Loucy (cell line): ENCODE results near the gene GZMM.

Experiments used
- H2AFZ ChIP-seq: fragments of 200-600 bp; sonication (generic); 2 replicates; pipeline ENCODE4 v1.6.0; 2016; ENCODE audit warnings: antibody characterized with exemption, mild to moderate bottlenecking, low read length, moderate library complexity
- H3F3A ChIP-seq: fragments of 200-600 bp; 2 replicates; pipeline ENCODE4 v1.6.0; 2016; ENCODE audit warnings: antibody characterized with exemption, low read depth, mild to moderate bottlenecking
- H3K27me3 ChIP-seq: fragments of 200-600 bp; sonication (generic); 2 replicates; pipeline ENCODE4 v1.6.1; 2014; ENCODE audit warnings: low read length, mild to moderate bottlenecking; ENCODE audit not compliant: insufficient read depth, poor library complexity, severe bottlenecking
- H3K36me3 ChIP-seq: fragments of 200-600 bp; sonication (generic); 2 replicates; pipeline ENCODE4 v1.6.1; 2016; ENCODE audit warnings: low read length; ENCODE audit not compliant: insufficient read depth
- H3K4me1 ChIP-seq: fragments of 200-600 bp; sonication (generic); 2 replicates; pipeline ENCODE4 v1.5.1; 2014; ENCODE audit warnings: low read length, mild to moderate bottlenecking; ENCODE audit not compliant: insufficient read depth, poor library complexity, severe bottlenecking
- H3K4me2 ChIP-seq: fragments of 200-600 bp; sonication (generic); 2 replicates; pipeline ENCODE4 v1.6.0; 2014; ENCODE audit warnings: antibody characterized with exemption, low read length, low read depth, mild to moderate bottlenecking; ENCODE audit not compliant: poor library complexity, severe bottlenecking
- H3K4me3 ChIP-seq: fragments of 200-600 bp; sonication (generic); 2 replicates; pipeline ENCODE4 v1.5.1; 2014; ENCODE audit warnings: low read length, mild to moderate bottlenecking, mixed read lengths; ENCODE audit not compliant: poor library complexity, severe bottlenecking
- H3K79me2 ChIP-seq: fragments of 200-600 bp; sonication (generic); 2 replicates; pipeline ENCODE4 v1.6.1; 2014; ENCODE audit warnings: low read length; ENCODE audit not compliant: insufficient read depth
- H3K9ac ChIP-seq: fragments of 200-600 bp; sonication (generic); 2 replicates; pipeline ENCODE4 v1.6.0; 2014; ENCODE audit warnings: mild to moderate bottlenecking, low read depth, low read length, moderate library complexity; ENCODE audit not compliant: poor library complexity, severe bottlenecking
- H3K9me2 ChIP-seq: fragments of 200-600 bp; sonication (generic); replicated peaks from 2 replicates; pipeline ENCODE4 v1.6.1; 2016; ENCODE audit warnings: low read depth, low read length, mixed read lengths
- H3K9me3 ChIP-seq: fragments of 200-600 bp; sonication (generic); 2 replicates; pipeline ENCODE4 v1.6.1; 2014; ENCODE audit warnings: mild to moderate bottlenecking, antibody characterized with exemption, low read length, low read depth; ENCODE audit not compliant: insufficient read depth
- H4K20me1 ChIP-seq: fragments of 200-600 bp; sonication (generic); 2 replicates; pipeline ENCODE4 v1.6.0; 2014; ENCODE audit warnings: antibody characterized with exemption, low read length, mild to moderate bottlenecking; ENCODE audit not compliant: insufficient read depth, poor library complexity, severe bottlenecking
- CTCF ChIP-seq: fragments of 200-600 bp; sonication (generic); conservative IDR thresholded peaks from 2 replicates; pipeline ENCODE4 v1.5.1; 2014; ENCODE audit warnings: mild to moderate bottlenecking, antibody characterized with exemption, low read length
- EZH2phosphoT487 ChIP-seq: fragments of 200-600 bp; IDR thresholded peaks from 2 replicates; pipeline ENCODE4 v1.6.1; 2018; ENCODE audit warnings: antibody characterized with exemption, mild to moderate bottlenecking, moderate library complexity, borderline replicate concordance

The GZMM gene

GRCh38 chr19:517721-518597 lies 25.9 kb upstream of the GZMM start:
- H3K4me3 ChIP-seq = no peak overlapping the region
- no peaks in the 10 kb centered on the region for H4K20me1 ChIP-seq
- no peaks in the 10 kb centered on the region for H3K36me3 ChIP-seq
- no peaks in the 10 kb centered on the region for H3K4me1 ChIP-seq
- no peak overlapping the region for H2AFZ ChIP-seq
- no peaks in the 10 kb centered on the region for H3K9me2 ChIP-seq
- no peaks in the 10 kb centered on the region for H3F3A ChIP-seq
- H3K4me2 ChIP-seq = no peak overlapping the region
- no peaks in the 10 kb centered on the region for H3K79me2 ChIP-seq
- TF ChIP-seq EZH2phosphoT487 = no peak
- no peak for TF ChIP-seq CTCF
- no peak overlapping the region for H3K9ac ChIP-seq
- H3K27me3 ChIP-seq = no peaks in the 10 kb centered on the region
- no peaks in the 10 kb centered on the region for H3K9me3 ChIP-seq

GRCh38 chr19:518598-519231 lies 25.1 kb upstream of the GZMM start:
- no peaks in the 10 kb centered on the region for H3K4me1 ChIP-seq
- H3K9me2 ChIP-seq = no peaks in the 10 kb centered on the region
- no peaks in the 10 kb centered on the region for H3K36me3 ChIP-seq
- no peak for TF ChIP-seq EZH2phosphoT487
- TF ChIP-seq CTCF = no peak
- H3K79me2 ChIP-seq = no peaks in the 10 kb centered on the region
- H2AFZ ChIP-seq = no peak overlapping the region
- no peaks in the 10 kb centered on the region for H3F3A ChIP-seq
- H3K27me3 ChIP-seq = no peaks in the 10 kb centered on the region
- H4K20me1 ChIP-seq = no peaks in the 10 kb centered on the region
- no peak overlapping the region for H3K4me2 ChIP-seq
- no peak overlapping the region for H3K4me3 ChIP-seq
- H3K9me3 ChIP-seq = no peaks in the 10 kb centered on the region
- no peak overlapping the region for H3K9ac ChIP-seq

GRCh38 chr19:519449-519865 lies 24.4 kb upstream of the GZMM start:
- no peaks in the 10 kb centered on the region for H3K79me2 ChIP-seq

More at GRCh38 chr19:519449-519865, 24.4 kb upstream of the GZMM start:
- Histone ChIP-seq H3K4me1 (no peaks in the 10 kb centered on the region), H3K9me2 (no peaks in the 10 kb centered on the region), H3K4me3 (no peak overlapping the region), H3K9me3 (no peaks in the 10 kb centered on the region), H3K4me2 (no peak overlapping the region), H3K36me3 (no peaks in the 10 kb centered on the region), H3K9ac (no peak overlapping the region), H3K27me3 (no peaks in the 10 kb centered on the region), H2AFZ (no peak overlapping the region), H4K20me1 (no peaks in the 10 kb centered on the region), H3F3A (no peaks in the 10 kb centered on the region)
- TF ChIP-seq CTCF (no peak), EZH2phosphoT487 (no peak)
